G401.6 (cell line): ENCODE data around the gene WBP1L.
"Not testable (repeated sequence)": the region's sequence is repeated elsewhere in the genome, so short reads cannot be mapped to it uniquely, and the experiment has no call there.

Experiments
- FAIRE-seq: peaks from 2 replicates; lab custom pipeline; 2012; peaks lifted over from hg19 to GRCh38; lab: Jason Lieb, UNC

Gene WBP1L

DNA sequence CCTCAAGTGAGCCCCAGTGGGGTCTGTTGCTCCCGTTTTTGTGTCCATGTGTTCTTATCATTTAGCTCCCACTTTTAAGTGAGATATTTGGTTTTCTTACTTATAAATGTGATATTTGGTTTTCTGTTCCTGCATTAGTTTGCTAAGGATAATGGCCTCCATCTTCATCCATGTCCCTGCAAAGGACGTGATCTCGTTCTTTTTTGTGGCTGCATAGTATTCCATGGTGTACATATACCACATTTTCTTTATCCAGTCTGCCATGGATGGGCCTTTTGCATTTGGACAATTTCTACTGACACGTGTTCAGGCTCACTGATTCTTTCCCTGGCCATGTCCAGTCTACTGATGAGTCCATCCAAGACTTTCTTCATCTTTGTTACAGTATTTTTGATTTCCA is 19.8 kb upstream of the WBP1L start:
- FAIRE-seq = no peak

DNA sequence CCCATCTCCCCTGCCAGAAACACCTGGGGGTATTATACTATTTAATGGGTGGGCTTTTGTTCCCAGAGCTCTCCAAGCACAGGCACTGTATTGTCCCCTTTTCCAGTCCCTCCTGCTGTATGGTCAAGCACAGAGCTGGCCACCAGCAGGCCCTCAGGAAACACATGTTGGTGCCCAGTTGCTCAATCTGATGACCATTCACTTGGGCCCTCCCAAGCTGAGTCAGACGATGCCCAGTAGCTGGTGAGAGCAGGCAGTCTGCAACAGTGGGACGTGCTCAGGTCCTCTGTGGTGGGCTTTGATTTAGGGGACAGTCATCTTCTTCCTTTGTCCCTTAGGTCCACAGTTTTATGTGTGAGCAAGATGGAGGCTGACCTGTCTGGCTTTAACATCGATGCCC is 17.5 kb upstream of the WBP1L start:
- no peak for FAIRE-seq

DNA sequence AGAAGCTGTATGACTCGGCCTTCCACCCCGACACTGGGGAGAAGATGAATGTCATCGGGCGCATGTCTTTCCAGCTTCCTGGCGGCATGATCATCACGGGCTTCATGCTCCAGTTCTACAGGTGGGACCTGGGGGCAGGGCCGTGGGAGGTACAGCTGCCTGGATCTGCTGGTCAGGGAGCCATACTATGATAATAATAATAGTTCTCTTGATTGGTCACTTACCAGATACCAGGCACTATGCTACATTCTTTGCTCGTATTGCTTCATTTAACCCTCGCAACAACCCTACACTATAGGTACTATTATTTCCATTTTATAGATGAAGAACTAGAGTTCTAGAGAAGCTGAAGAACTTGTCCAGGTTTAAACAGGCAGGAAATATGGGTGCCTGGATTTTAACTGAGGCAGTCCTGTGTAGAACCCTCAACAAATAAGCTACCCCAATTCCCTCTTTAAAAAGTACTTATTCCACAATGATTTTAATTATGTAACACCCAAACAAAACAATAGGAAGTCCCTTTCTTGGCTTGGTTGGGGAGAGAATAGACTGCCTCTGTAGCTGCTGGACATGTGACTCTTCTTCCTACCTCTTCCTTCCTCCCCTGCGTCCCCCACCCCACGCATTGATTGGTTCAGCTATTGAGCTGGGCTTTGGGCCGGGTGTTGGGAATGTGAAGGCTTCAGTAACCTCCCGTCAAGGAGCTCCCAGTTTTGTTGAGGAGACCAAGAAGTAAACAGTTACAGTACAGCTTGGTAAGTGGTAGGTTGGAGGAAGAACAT is 16.5 kb upstream of the WBP1L start:
- no peak for FAIRE-seq

DNA sequence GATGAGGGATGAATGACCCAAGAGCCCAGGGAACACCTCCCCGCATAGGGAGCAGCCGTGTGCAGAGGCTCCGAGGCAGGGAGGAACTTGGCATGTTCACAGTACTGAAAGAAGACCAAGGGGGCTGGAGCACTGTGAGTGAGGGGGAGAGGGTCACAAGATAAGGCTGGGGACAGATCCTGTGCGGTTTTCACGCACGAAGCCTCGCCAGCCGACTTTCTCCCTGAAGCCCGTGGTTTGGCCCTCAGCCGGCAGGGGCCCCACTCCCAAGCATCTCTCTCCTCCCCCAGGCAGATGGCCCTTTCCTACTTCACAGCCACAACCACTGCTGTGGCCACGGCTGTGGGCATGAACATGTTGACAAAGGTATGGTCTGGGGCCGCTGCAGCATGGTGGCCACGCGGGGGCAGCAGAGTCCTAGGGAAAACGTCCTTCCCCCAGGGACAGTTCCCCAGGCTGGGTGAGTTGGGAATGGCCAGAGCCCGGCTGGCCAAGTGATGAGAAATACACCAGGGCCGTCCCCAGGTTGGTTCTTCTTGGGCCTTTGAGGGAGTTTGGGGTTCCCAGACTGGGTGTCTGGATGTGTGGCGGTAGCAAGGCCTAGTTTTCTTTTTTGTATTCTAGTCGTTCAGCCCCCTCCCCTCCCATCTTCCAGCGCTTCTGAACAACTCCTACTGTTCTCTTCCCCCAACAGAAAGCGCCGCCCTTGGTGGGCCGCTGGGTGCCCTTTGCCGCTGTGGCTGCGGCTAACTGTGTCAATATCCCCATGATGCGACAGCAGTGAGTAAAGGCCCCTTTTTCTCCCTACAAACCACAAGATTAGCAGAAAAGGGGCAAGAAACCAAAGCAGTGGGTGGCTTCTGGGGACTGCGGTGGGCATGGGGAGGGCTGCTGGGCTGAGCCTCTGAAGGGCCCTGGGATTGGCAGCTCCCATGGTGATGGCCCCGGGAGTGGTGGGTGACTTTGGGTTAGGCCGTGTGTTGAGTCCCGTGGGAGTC is 14.4 kb upstream of the WBP1L start:
- FAIRE-seq = peak; percentile 67

DNA sequence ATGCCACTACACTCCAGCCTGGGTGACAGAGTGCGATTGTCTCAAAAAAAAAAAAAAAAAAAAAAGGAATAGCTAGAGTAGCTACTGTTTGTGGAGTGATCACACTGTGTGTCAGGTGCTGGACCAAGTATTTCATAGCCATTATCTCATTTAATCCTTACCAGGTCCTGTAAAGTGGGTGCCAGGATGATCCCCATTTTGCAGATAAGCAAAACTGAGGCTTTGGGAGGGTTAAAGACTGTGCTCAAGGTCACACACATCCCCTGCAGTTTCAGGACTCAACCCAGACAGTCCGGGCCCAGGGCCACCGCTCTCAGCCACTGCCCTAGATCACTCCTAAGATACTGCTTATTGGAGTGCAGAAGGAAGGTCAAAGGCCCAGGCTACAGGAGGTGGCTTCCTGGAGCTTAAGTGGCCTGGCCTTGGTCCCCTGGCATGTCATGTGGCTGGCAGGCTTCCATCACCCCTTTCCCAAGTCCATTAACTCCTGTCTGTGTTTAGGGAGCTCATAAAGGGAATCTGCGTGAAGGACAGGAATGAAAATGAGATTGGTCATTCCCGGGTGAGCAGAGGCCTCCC is 12.4 kb upstream of the WBP1L start:
- no peak for FAIRE-seq

GRCh38 chr10:102732661-102733060 is 11.1 kb upstream of the WBP1L start:
- no peak for FAIRE-seq

GRCh38 chr10:102735065-102735562 is 8.6 kb upstream of the WBP1L start:
- FAIRE-seq = no peak

- FAIRE-seq = no peak
Observed at GRCh38 chr10:102738692-102739121, 5.0 kb upstream of the WBP1L start.

DNA sequence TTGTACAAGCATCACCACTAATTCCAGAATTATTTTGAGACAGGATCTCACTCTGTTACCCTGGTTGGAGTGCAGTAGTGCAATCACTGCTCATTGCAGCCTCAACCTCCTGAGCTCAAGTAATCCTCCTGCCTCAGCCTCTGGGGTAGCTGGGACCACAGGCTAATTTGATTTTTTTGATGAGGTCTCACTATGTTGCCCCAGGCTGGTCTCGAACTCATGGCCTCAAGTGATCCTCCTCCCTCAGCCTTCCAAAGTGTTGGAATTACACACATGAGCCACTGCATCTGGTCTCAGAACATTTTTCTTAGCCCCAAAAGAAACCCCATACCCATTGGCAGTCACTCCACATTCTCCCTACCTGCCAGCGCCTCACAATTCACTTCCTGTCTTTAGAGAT is 3.5 kb upstream of the WBP1L start:
- no peak for FAIRE-seq

DNA sequence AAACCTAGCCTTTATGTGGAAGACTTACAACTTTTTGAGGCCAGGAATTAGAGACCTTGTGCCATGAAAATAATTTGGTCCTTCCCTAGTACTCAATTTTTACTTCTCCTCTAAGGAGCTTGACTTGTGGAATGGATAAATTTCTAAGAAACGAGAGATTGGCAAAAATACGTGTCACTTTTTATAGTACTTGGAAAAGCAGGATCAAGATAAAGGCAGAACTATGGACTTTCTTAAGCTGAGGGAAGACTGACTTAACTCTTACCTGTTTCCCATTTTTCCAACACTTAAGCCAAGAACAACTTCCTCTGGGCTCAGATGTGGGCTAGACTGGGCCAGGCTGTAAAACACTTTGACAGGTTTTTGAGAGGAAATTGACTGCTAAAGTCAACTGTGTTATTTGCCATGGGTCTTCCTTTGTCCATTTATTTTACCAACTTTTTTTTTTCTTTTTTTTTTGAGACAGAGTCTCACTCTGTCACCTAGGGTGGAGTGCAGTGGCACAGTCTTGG is 2.0 kb upstream of the WBP1L start:
- FAIRE-seq = no peak

GRCh38 chr10:102742313-102742712 is 1.4 kb upstream of the WBP1L start:
- FAIRE-seq = not testable (repeated sequence)

DNA sequence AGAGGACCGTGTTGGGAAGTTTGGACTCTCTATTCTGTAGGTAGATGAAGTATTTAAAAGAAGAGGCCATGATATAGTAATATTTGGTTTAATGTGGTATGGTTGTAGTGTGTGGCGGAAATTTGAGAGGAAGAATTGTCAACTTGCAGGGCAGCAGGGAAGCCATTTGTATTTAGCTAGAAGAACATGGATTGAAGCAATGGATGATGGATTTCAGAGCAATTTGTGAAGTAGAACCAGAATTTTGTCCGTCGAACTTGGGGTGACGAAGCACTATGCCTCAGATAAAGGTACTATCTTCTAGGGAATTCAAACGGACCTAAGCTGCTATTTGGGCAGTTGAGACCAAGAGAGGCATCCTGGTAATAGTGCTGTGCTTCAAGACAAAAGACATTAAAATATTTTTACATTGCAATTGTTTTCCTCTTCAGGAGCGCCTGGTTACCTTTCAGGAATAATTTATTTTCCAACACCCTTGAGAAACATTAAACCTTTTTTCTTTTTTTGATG is 615 bp upstream of the WBP1L start:
- FAIRE-seq = no peak

DNA sequence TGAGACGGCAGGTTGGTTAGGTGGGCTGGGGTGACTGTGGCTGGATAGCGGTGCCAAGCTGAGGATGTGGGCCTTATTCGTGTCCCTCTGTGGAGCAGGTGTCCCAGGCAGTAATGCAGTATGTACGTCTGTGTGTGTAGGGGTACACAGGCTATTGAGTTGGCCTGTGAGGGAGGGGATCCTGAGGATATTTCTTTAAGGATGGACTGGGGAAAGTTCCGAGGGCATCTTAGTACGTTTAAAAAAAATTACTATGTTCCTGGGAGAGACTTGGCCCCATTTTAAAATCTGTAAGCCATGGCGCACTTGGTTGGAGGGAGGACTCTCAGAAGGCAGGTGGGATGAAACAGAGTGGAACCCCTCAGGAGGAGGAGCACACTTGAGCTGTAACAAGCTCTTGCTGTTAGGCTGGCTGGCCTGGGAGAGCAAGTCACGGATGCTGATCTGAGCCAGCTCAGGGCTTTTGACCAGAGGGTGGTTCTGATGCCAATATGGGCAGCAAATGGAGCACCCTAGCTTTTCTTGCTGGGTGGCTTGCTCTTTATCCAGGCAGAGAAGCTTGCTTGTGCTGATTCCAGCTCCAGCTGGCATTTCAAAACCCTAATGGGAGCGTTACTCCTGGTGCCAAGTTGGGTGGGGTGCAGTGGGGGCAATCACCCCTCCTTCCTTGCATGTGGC is 765 bp downstream of the WBP1L start:
- FAIRE-seq = no peak

- FAIRE-seq = no peak
Observed at GRCh38 chr10:102745157-102745556, 1.4 kb downstream of the WBP1L start.

- no peak for FAIRE-seq
Observed at GRCh38 chr10:102752266-102752930, 8.7 kb downstream of the WBP1L start.

DNA sequence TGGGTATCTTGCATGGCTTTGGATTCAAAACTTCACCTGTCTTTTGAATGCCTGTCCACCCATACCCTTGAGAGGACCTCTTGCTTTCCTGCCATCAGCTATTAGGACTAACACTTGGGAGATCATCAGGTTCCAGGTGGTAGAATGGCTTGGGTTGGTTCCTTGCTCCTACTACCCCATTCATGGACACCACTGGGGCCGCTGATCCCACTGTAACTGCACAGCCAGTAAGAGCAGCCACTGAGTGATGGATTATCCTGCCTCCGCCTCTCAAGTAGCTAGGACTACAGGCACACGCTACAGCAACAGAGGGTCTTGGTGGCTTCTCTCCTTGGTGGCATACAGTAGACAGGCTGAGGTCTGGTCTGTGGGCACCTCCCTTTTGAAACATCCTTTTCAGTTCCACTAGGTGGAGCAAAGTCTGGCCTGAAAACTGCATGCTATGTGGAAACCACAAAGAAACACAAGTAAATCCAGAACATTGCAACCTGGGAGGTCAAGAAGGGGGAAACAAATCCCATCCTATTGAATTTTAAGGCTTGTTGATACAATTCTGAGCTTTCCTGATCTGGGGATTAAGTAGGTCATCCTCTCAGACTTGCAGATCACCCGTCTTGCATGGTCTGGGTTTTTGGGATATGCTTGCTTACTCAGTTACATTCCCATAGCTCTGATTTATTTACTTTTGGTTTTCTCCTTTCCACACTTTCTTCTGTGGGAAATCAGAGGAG is 9.4 kb downstream of the WBP1L start:
- peak; percentile 41 for FAIRE-seq

GRCh38 chr10:102753718-102754117 is 10.0 kb downstream of the WBP1L start:
- no peak for FAIRE-seq

DNA sequence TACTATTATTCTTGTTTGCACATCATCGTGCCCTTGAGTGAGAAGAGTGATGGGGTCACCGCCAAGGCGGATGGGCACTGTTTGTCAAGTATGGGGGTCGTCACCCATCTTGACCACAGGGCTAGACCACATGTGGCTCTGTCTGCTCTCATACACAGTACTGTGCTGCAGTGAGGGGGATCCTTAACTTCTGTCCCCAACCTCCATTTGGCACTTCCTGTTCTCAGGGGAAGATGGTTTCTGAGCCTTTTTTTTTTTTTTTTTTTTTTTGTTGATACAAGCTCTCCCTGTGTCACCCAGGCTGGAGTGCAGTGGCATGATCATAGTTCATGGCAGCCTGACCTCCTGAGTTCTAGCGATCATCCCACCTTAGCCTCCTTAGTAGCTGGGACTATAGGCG is 13.6 kb downstream of the WBP1L start:
- FAIRE-seq = no peak

- no peak for FAIRE-seq
Observed at GRCh38 chr10:102758240-102758932, 14.6 kb downstream of the WBP1L start.

DNA sequence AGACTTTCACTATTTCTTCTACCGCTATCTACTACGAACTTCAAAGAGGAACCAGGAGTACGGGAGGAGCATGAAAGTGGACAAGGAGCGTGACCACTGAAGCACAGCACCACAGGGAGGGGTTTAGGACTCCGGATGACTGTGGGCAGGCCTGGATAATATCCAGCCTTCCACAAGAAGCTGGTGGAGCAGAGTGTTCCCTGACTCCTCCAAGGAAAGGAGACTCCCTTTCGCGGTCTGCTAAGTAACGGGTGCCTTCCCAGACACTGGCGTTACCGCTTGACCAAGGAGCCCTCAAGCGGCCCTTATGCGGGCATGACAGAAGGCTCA is 15.2 kb downstream of the WBP1L start:
- not testable (repeated sequence) for FAIRE-seq
